NCI-H2081 (cell line): ENCODE results near the gene FPR3.

ENCODE experiments used
- DNase-seq, 2 experiments: peaks; one replicate each; lab custom pipeline; 2025; lab: John Stamatoyannopoulos, UW

The FPR3 gene

GRCh38 chr19:51807111-51807701 is 12.2 kb downstream of the FPR3 start:
- DNase-seq, result no peak

GRCh38 chr19:51807925-51808324 is 13.0 kb downstream of the FPR3 start:
- DNase-seq, result no peak

DNA sequence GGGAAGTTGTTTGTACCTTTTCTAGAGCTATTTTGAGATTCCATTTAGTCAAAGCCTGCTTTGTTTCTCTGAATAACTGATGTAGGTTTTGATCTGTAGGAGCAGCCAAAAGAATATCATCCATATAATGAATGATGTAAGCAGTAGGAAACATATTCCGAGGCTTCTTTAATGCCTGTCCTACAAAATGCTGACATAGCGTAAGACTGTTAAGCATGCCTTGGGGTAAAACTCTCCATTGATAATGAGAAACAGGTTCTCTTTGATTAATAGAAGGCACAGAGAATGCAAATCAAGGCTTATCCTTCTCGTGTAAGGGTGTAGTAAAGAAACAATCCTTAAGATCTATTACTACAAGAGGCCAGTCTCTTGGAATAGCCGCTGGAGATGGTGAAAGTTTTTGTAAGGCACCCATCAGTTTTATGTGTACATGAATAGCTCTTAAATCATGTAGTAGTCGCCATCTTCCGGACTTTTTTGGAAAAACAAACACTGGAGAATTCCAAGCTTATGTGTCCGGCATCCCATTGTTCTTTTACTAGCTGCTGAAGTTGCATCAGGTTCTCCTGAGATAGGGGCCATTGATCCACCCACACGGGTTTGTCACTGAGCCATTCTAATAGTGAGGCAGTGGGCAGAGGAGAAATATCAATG is 13.5 kb downstream of the FPR3 start:
- DNase-seq, result no peak

GRCh38 chr19:51809787-51810186 is 14.8 kb downstream of the FPR3 start:
- no peak for DNase-seq

- DNase-seq, result no peak
Measured at GRCh38 chr19:51810223-51810622, 15.3 kb downstream of the FPR3 start.

DNA sequence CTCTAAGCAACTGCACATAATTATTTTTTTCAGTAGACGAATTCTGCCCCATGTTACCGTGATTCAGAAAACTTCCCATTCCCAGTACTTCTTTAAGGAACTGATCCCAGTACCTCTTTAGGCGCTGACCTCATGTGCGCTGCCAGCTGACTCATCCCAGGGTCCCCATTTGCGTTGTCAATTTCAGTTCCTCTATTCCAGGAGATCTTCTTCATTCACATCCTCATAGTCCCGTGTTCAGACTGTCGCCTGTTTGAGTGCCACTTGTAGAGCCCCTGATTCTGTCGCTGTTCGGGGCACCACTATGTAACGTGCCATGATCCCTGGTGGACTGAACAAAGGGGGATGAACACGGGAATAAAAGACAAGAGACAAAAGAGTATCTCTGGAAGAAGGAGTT is 16.4 kb downstream of the FPR3 start:
- DNase-seq, result no peak

GRCh38 chr19:51815043-51815442 is 20.1 kb downstream of the FPR3 start:
- no peak for DNase-seq

GRCh38 chr19:51816711-51817110 is 21.8 kb downstream of the FPR3 start:
- DNase-seq, result no peak

- DNase-seq, result no peak
Measured at GRCh38 chr19:51820011-51820410, 25.1 kb downstream of the FPR3 start.

DNA sequence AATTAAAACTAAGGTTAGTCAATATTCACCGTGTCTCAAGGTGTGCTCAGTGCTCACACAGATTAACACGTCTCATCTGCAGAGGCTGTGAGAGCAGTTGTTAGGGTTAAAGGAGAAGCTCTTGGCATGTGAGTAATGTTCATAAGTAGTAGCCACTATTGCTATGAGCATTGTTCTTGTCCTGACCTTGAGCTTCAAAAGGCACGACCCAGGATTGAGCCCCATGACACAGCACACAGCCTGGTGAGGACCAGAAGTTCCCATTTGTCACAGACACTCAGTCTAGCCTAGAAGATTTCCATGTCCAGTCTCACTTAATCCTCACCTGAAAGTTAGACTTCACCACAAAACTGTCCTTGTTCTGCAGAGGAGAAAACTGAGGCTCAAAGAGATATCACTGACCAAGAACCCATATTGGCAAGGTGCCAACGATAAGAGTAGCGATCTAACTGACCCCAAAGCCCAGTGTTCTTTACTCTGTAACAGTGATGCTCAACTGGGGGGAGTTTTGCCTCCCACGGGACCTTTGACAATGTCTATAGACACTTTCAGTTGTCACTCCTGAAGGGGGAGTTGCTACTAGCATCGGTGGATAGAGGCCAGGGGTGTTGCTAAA is 26.0 kb downstream of the FPR3 start:
- DNase-seq, result no peak

- no peak for DNase-seq
Measured at GRCh38 chr19:51821456-51821855, 26.5 kb downstream of the FPR3 start.

- DNase-seq, result no peak
Measured at GRCh38 chr19:51821921-51822320, 27.0 kb downstream of the FPR3 start.

DNA sequence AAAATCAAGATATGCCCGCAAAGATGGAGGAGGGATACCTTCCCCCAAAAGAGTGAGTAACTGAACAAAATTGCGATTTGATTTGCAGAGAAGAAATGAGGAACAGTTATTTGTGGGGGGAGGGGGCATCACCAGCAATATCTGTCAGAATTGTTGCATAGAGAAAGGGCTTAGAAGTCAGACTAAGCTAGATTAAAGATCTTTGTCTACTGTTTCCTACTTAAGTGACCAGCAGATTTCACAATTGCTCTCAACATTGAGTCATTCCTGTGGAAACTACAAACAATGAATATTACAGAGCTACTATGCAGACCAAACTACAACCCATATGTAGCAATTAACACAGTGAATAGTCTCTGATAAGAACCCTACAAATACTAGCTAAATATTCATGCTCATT is 27.4 kb downstream of the FPR3 start:
- no peak for DNase-seq

- no peak for DNase-seq
Measured at GRCh38 chr19:51822946-51823345, 28.0 kb downstream of the FPR3 start.

DNA sequence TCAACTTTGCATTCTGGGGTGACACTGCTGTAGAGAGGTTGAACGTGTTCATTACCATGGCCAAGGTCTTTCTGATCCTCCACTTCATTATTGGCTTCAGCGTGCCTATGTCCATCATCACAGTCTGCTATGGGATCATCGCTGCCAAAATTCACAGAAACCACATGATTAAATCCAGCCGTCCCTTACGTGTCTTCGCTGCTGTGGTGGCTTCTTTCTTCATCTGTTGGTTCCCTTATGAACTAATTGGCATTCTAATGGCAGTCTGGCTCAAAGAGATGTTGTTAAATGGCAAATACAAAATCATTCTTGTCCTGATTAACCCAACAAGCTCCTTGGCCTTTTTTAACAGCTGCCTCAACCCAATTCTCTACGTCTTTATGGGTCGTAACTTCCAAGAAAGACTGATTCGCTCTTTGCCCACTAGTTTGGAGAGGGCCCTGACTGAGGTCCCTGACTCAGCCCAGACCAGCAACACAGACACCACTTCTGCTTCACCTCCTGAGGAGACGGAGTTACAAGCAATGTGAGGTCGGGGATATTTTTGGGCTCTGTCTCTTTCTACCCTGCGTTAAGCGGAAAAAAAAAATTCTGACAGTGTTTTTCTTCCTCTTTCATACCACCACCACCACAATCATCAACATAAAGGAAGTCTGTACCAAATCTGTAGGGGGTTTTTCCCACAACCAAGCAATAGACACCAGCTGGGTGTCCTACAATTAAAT is 29.5 kb downstream of the FPR3 start:
- no peak for DNase-seq

- no peak for DNase-seq
Measured at GRCh38 chr19:51830274-51830673, 35.3 kb downstream of the FPR3 start.

GRCh38 chr19:51837145-51837544 is 42.2 kb downstream of the FPR3 start:
- DNase-seq, result no peak

- no peak for DNase-seq
Measured at GRCh38 chr19:51861870-51862622, 67.1 kb downstream of the FPR3 start.

- DNase-seq, result no peak
Measured at GRCh38 chr19:51873097-51873496, 78.1 kb downstream of the FPR3 start.
